ENCODE measurements around the gene ITPRID2. TPM values are rescaled to one million over a fixed set of nuclear protein-coding genes. Genes with fewer than 3 reads are reported as not detected.

ITPRID2 gene
- total and polyA plus RNA-seq, 10 of the 15 experiments (the other 5 are each of a cell fraction or from before 2014, with no cell fraction given), result 4.7 to 23.7 (median 13.1) TPM

DNA sequence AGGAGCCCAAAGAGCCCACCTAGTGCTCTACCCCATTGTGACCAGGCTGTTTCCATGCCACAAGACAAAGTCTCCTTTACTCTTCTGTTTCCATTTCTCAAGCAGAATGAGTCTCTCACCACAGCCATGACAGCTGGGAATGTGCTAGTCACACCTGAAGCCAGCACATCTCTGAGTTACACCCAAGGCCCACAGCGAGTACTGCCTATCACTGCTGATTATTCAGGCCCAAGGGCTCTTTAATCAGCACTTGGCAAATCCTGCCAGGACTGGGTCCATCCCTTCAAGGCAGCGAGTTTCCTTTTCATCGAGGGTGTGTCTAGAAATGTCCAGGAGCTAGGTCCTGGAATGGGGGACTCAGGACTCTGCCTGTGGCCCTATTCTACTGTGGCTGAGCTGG is 79.5 kb downstream of the ITPRID2 start (continued):
- TF ChIP-seq, protein P1, sequence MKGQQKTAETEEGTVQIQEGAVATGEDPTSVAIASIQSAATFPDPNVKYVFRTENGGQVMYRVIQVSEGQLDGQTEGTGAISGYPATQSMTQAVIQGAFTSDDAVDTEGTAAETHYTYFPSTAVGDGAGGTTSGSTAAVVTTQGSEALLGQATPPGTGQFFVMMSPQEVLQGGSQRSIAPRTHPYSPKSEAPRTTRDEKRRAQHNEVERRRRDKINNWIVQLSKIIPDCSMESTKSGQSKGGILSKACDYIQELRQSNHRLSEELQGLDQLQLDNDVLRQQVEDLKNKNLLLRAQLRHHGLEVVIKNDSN (IDR thresholded peaks at IDR 0.05; ENCODE audit: borderline replicate concordance, extremely low read length, insufficient read depth, low read depth, low read length), result no peak
- TF ChIP-seq NFXL1 (IDR thresholded peaks at IDR 0.05; ENCODE audit: borderline replicate concordance), result no peak
- TF ChIP-seq, protein P2, sequence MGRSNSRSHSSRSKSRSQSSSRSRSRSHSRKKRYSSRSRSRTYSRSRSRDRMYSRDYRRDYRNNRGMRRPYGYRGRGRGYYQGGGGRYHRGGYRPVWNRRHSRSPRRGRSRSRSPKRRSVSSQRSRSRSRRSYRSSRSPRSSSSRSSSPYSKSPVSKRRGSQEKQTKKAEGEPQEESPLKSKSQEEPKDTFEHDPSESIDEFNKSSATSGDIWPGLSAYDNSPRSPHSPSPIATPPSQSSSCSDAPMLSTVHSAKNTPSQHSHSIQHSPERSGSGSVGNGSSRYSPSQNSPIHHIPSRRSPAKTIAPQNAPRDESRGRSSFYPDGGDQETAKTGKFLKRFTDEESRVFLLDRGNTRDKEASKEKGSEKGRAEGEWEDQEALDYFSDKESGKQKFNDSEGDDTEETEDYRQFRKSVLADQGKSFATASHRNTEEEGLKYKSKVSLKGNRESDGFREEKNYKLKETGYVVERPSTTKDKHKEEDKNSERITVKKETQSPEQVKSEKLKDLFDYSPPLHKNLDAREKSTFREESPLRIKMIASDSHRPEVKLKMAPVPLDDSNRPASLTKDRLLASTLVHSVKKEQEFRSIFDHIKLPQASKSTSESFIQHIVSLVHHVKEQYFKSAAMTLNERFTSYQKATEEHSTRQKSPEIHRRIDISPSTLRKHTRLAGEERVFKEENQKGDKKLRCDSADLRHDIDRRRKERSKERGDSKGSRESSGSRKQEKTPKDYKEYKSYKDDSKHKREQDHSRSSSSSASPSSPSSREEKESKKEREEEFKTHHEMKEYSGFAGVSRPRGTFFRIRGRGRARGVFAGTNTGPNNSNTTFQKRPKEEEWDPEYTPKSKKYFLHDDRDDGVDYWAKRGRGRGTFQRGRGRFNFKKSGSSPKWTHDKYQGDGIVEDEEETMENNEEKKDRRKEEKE (IDR thresholded peaks at IDR 0.05), result no peak

DNA sequence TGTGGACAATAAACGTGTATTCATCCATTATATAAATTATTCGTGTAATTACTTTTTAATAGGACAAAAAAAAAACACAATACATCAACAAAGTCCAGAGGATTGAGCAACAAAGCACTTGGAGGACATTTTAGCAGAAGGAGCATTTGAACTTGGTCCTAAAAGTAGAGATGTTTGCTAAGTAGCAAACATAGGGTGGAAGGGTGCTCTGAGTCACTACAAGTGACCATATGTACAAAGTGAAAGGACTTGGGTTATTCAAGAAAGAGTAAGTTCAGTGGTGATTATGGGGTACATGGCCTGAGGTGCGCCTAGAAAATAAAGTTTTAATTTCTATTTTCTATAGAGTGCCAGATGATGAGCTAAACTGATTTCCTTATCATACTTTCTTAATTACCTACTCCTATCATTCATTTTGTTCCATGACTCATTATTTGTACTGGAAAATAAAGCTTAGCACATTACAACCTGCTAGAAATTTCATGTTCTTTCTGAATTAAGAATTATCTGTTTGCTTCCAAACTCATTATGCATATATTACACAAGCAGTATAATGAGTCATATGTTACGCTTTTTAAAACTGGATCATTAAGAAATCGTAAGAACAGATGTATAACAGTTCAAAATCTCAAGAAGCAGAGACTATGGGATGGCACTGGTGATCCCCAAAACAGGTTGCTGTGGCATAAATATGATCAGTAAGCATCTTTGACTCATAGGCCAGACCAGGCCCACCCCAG is 81.1 kb downstream of the ITPRID2 start:
- ChIA-PET POLR2A (no interaction called here), RAD21 (ENCODE audit: unreplicated experiment) (interaction anchor here (1.0 kb wide), 1 partner anchor 230 kb away, joined by 3 read pairs; no protein-coding TSS in a partner anchor), SMC1A (ENCODE audit: uncharacterized antibody, unreplicated experiment) (interaction anchor here (0.9 kb wide), 1 partner anchor 11 kb away, joined by 3 read pairs; no protein-coding TSS in a partner anchor), CTCF (interaction anchor here (1.0 kb wide), 1 partner anchor 260 kb away, joined by 4 read pairs; no protein-coding TSS in a partner anchor)
- no peak overlapping the region for H2AFZ ChIP-seq (ENCODE audit: control insufficient read depth, low read depth, low read length)
- WGBS (ENCODE audit: insufficient coverage, insufficient replicate concordance, low lambda C conversion rate, missing lambda C conversion rate), result 38% methylated on average over 5 of the region's 5 CpGs
- in situ Hi-C loops (cut with MboI) (no loop called here), intact Hi-C loops (cut with micrococcal nuclease; ENCODE audit: unreplicated experiment) (loop anchor here (10.0 kb wide), 1 partner anchor 682 kb away; no protein-coding TSS in a partner anchor)
- BruUV-seq (replicated peaks), result no TSS peak
- no peak overlapping the region for H3K9ac ChIP-seq (ENCODE audit: control insufficient read depth, insufficient read depth, low read length)
- no peak for FAIRE-seq
- no peak overlapping the region for H3K27ac ChIP-seq (ENCODE audit: control insufficient read depth, insufficient read depth)
- H3K27me3 ChIP-seq (replicated peaks in 1 of 2; ENCODE audit: control insufficient read depth in 2 of 2, insufficient read depth in 2 of 2, low read length in 1 of 2), result no peaks in the 10 kb centered on the region
- H3K9me3 ChIP-seq (replicated peaks; ENCODE audit: control insufficient read depth, insufficient read depth, low read length), result no peaks in the 10 kb centered on the region
- H3K4me2 ChIP-seq (ENCODE audit: control insufficient read depth, insufficient read depth), result no peak overlapping the region
- H3K79me2 ChIP-seq (ENCODE audit: control insufficient read depth, insufficient read depth, low read length), result no peaks in the 10 kb centered on the region
- no peaks in the 10 kb centered on the region for H4K20me1 ChIP-seq (ENCODE audit: control insufficient read depth, insufficient read depth)
- H3K4me3 ChIP-seq, result no peak overlapping the region
- H3K4me1 ChIP-seq (ENCODE audit: control insufficient read depth, insufficient read depth, low read length), result no peaks in the 10 kb centered on the region
- H3K36me3 ChIP-seq (ENCODE audit: control insufficient read depth in 2 of 2, insufficient read depth in 2 of 2, low read length in 1 of 2), result no peaks in the 10 kb centered on the region
- DNase-seq (ENCODE audit: low read depth, low spot score), result no peak
- ATAC-seq, result no peak
- TF ChIP-seq, protein P3, sequence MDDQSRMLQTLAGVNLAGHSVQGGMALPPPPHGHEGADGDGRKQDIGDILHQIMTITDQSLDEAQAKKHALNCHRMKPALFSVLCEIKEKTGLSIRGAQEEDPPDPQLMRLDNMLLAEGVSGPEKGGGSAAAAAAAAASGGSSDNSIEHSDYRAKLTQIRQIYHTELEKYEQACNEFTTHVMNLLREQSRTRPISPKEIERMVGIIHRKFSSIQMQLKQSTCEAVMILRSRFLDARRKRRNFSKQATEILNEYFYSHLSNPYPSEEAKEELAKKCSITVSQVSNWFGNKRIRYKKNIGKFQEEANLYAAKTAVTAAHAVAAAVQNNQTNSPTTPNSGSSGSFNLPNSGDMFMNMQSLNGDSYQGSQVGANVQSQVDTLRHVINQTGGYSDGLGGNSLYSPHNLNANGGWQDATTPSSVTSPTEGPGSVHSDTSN (IDR thresholded peaks at IDR 0.05; ENCODE audit: insufficient replicate concordance, low read depth, low read length), result no peak
- no peak for TF ChIP-seq RB1 (IDR thresholded peaks at IDR 0.05; ENCODE audit: borderline replicate concordance)
- no peak for TF ChIP-seq NRF1 (conservative IDR thresholded peaks at IDR 0.05; ENCODE audit: low read depth, low read length)
- no peak for TF ChIP-seq ASH2L (IDR thresholded peaks at IDR 0.05; ENCODE audit: borderline replicate concordance, low read depth)
- no peak for TF ChIP-seq BCL11A (IDR thresholded peaks at IDR 0.05; ENCODE audit: low read depth, low read length)
- TF ChIP-seq, protein P4, sequence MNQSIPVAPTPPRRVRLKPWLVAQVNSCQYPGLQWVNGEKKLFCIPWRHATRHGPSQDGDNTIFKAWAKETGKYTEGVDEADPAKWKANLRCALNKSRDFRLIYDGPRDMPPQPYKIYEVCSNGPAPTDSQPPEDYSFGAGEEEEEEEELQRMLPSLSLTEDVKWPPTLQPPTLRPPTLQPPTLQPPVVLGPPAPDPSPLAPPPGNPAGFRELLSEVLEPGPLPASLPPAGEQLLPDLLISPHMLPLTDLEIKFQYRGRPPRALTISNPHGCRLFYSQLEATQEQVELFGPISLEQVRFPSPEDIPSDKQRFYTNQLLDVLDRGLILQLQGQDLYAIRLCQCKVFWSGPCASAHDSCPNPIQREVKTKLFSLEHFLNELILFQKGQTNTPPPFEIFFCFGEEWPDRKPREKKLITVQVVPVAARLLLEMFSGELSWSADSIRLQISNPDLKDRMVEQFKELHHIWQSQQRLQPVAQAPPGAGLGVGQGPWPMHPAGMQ (IDR thresholded peaks at IDR 0.05; ENCODE audit: borderline replicate concordance), result no peak
- TF ChIP-seq POLR2AphosphoS2 (IDR thresholded peaks at IDR 0.05; ENCODE audit: low read depth, low read length), result no peak
- no peak for TF ChIP-seq BRCA1 (IDR thresholded peaks at IDR 0.05; ENCODE audit: low read depth, low read length)
- TF ChIP-seq STAT3 (IDR thresholded peaks at IDR 0.05; ENCODE audit: low read depth, low read length), result no peak
